Transverse colon (tissue), 3 donors: ENCODE data around the gene FBXL3.

Experiments used
- EP300 ChIP-seq: sonication (generic); formaldehyde crosslinking; IDR thresholded peaks from one replicate; pipeline ENCODE4 v1.6.1; 2017; ENCODE audit warnings: antibody characterized with exemption, low read depth
- POLR2A ChIP-seq: fragments of 450-650 bp; IDR thresholded peaks from one replicate; pipeline ENCODE4 v1.6.1; 2016; ENCODE audit warnings: antibody characterized with exemption, mild to moderate bottlenecking, moderate library complexity
- TF ChIP-seq, protein P1 (sequence below), 5 experiments: fragments of 200-600 bp in 3 of 5; fragments of 450-650 bp in 2 of 5; sonication (generic) in 3 of 5; IDR thresholded peaks; 1 replicate in 2 of 5; 2 replicates in 3 of 5; pipeline ENCODE4 v1.5.1; 2016 to 2017; ENCODE audit warnings: antibody characterized with exemption in 5 of 5, inconsistent platforms in 3 of 5, mild to moderate bottlenecking in 2 of 5, moderate library complexity in 1 of 5

DNA sequence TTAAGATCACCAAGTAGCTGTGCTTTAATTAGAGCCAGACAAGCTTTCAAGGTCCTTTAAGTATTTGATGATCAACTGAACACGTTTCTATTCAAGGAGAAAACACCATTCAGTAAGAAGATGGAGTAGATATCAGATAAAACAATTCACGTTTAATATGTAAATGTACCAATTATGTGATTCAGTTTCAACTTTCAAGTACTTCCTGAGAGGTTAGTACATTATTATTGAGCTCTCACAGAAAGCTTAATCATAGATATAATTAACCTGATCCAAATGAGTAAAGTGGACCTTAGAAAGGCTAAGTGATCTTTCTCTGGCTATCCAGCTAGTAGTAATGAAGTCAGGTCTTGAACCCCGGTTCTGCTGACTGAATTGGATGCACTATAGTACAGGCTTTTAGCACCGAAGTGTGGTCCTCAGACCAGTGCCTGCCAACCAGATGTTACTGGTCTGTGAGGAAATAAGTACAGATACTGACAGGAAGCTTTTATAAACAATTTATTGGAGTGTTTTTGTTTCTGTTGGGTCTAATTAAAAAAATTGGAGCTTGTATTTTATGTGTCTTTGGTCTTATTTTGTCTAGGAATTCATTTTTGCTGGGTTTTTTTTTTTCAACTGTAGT, 24.9 kb downstream of the FBXL3 start:
- TF ChIP-seq POLR2A = no peak
- TF ChIP-seq, protein P1, sequence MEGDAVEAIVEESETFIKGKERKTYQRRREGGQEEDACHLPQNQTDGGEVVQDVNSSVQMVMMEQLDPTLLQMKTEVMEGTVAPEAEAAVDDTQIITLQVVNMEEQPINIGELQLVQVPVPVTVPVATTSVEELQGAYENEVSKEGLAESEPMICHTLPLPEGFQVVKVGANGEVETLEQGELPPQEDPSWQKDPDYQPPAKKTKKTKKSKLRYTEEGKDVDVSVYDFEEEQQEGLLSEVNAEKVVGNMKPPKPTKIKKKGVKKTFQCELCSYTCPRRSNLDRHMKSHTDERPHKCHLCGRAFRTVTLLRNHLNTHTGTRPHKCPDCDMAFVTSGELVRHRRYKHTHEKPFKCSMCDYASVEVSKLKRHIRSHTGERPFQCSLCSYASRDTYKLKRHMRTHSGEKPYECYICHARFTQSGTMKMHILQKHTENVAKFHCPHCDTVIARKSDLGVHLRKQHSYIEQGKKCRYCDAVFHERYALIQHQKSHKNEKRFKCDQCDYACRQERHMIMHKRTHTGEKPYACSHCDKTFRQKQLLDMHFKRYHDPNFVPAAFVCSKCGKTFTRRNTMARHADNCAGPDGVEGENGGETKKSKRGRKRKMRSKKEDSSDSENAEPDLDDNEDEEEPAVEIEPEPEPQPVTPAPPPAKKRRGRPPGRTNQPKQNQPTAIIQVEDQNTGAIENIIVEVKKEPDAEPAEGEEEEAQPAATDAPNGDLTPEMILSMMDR (IDR thresholded peaks at IDR 0.05) = no peak
- TF ChIP-seq EP300 = no peak
